PC-9 (cell line): Measurements from ENCODE around the gene TMEM168.
"Not testable (repeated sequence)": the region's sequence is repeated elsewhere in the genome, so short reads cannot be mapped to it uniquely, and the experiment has no call there.

ENCODE experiments used
- CTCF ChIP-seq: fragments of 200-600 bp; sonication (generic); conservative IDR thresholded peaks from 2 replicates; pipeline ENCODE4 v1.6.1; 2017; ENCODE audit warnings: mixed run types, antibody characterized with exemption, mild to moderate bottlenecking, moderate library complexity
- EZH2 ChIP-seq: fragments of 200-600 bp; sonication (generic); IDR thresholded peaks from 2 replicates; pipeline ENCODE4 v1.8.0; 2017; ENCODE audit warnings: antibody characterized with exemption, low read depth

DNA sequence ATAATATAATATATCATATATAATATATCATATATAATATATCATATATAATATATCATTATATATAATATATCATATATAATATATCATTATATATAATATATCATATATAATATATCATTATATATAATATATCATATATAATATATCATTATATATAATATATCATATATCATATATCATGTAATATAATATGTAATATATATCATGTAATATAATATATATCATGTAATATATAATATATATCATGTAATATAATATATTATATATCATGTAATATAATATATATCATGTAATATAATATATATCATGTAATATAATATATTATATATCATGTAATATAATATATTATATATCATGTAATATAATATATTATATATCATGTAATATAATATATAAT lies 6.4 kb upstream of the TMEM168 start:
- not testable (repeated sequence) for TF ChIP-seq EZH2, CTCF
